Fibroblast of lung (primary cell): ENCODE data around the gene SYS1. TPM values are rescaled to one million over a fixed set of nuclear protein-coding genes. Genes with fewer than 3 reads are reported as not detected.
"Not testable (repeated sequence)": the region's sequence is repeated elsewhere in the genome, so short reads cannot be mapped to it uniquely, and the experiment has no call there.

Source experiments
- DNase-seq, 2 donors: peaks; one replicate each; pipeline versions ENCODE4 v3.0.0 to v3.0.0-alpha.2; 2010; ENCODE audit warnings: low read depth in 2 of 2
- H2AFZ ChIP-seq: 2 replicates; pipeline ENCODE4 v1.5.1; 2012; ENCODE audit warnings: low read length, control low read depth, inconsistent platforms
- H3K27ac ChIP-seq: 2 replicates; pipeline ENCODE4 v1.5.1; 2011; ENCODE audit warnings: low read length, control low read depth; ENCODE audit not compliant: insufficient read depth
- H3K27me3 ChIP-seq: 2 replicates; pipeline ENCODE4 v1.5.1; 2011; ENCODE audit warnings: mild to moderate bottlenecking, low read length; ENCODE audit not compliant: control insufficient read depth, insufficient read depth
- H3K36me3 ChIP-seq: 2 replicates; pipeline ENCODE4 v1.5.1; 2011; ENCODE audit warnings: low read length; ENCODE audit not compliant: control insufficient read depth, insufficient read depth
- H3K4me1 ChIP-seq: 2 replicates; pipeline ENCODE4 v1.5.1; 2011; ENCODE audit warnings: low read length; ENCODE audit not compliant: control insufficient read depth, insufficient read depth; ENCODE audit errors: extremely low read depth
- H3K4me2 ChIP-seq: 2 replicates; pipeline ENCODE4 v1.5.1; 2011; ENCODE audit warnings: low read length, control low read depth; ENCODE audit not compliant: insufficient read depth; ENCODE audit errors: extremely low read depth
- H3K4me3 ChIP-seq, 4 experiments: fragments of 200-600 bp in 1 of 4; sonication (generic) in 1 of 4; replicated peaks in 1 of 4; 2 replicates each; pipeline ENCODE4 v1.5.1; 2011 to 2016; ENCODE audit warnings: low read length in 4 of 4, low read depth in 3 of 4, mild to moderate bottlenecking in 3 of 4, control low read depth in 2 of 4, inconsistent platforms in 1 of 4, mixed read lengths in 1 of 4; ENCODE audit not compliant: insufficient read depth in 1 of 4; ENCODE audit errors: control extremely low read depth in 1 of 4
- H3K79me2 ChIP-seq: 2 replicates; pipeline ENCODE4 v1.5.1; 2012; ENCODE audit warnings: mild to moderate bottlenecking, low read length, inconsistent platforms; ENCODE audit not compliant: control insufficient read depth, insufficient read depth
- H3K9ac ChIP-seq: 2 replicates; pipeline ENCODE4 v1.5.1; 2011; ENCODE audit warnings: mild to moderate bottlenecking, low read length, control low read depth; ENCODE audit not compliant: insufficient read depth
- H3K9me3 ChIP-seq: 2 replicates; pipeline ENCODE4 v1.5.1; 2012; ENCODE audit warnings: low read depth, low read length; ENCODE audit not compliant: control insufficient read depth, insufficient read depth
- H4K20me1 ChIP-seq: 2 replicates; pipeline ENCODE4 v1.5.1; 2011; ENCODE audit warnings: low read length; ENCODE audit not compliant: control insufficient read depth, insufficient read depth; ENCODE audit errors: extremely low read depth
- CTCF ChIP-seq, 2 donors: IDR thresholded peaks in 1 of 2; conservative IDR thresholded peaks in 1 of 2; 1 replicate in 1 of 2; 2 replicates in 1 of 2; pipeline ENCODE4 v1.5.1; 2011 to 2012; ENCODE audit warnings: low read length in 2 of 2, control low read depth in 1 of 2, inconsistent platforms in 1 of 2, low read depth in 1 of 2, mild to moderate bottlenecking in 1 of 2
- EZH2 ChIP-seq: IDR thresholded peaks from 2 replicates; pipeline ENCODE4 v1.5.1; 2012; ENCODE audit warnings: low read length, control low read depth, mild to moderate bottlenecking; ENCODE audit errors: missing control alignments
- polyA plus RNA-seq, 2 donors: library from polyadenylated mRNA; depleted of rRNA in 1 of 2; stranded (reverse) in 1 of 2; unstranded in 1 of 2; fragments of >200 nt; gene quantifications; 2 replicates each; pipeline ENCODE4 v1.2.1, GENCODE V29; 2011 to 2012; ENCODE audit warnings: missing spikeins in 1 of 2
- total RNA-seq: library from RNA; depleted of rRNA; stranded (reverse); fragments of >200 nt; gene quantifications from 2 replicates; pipeline ENCODE4 v1.2.1, GENCODE V29; 2014

Gene SYS1
- total and polyA plus RNA-seq, 2 donors (not counting 1 experiment from before 2014, with no cell fraction given), result 20.5 to 23.4 TPM

- no peak overlapping the region for H2AFZ ChIP-seq
- peak overlapping the region; percentile 95 for H3K4me2 ChIP-seq
- H3K36me3 ChIP-seq, result peaks cover 2% of the 10 kb centered on the region
- peak overlapping the region; percentile 88 for H3K9ac ChIP-seq
- H3K79me2 ChIP-seq, result peaks cover 57% of the 10 kb centered on the region
- DNase-seq, result peak in 1 of 2 donors; percentile 18
- no peaks in the 10 kb centered on the region for H4K20me1 ChIP-seq
- no peak for TF ChIP-seq CTCF (conservative IDR thresholded peaks at IDR 0.05 in 1 of 2, IDR thresholded peaks at IDR 0.05 in 1 of 2; ENCODE audit: low read depth in 1 of 2, low read length in 2 of 2)
- TF ChIP-seq EZH2, result no peak
- peak overlapping the region; percentile 96 to 100 (median 98) for H3K4me3 ChIP-seq
- no peaks in the 10 kb centered on the region for H3K9me3 ChIP-seq
- peak overlapping the region; percentile 83 for H3K27ac ChIP-seq
- H3K27me3 ChIP-seq, result no peaks in the 10 kb centered on the region
- peaks cover 21% of the 10 kb centered on the region for H3K4me1 ChIP-seq
Observed at GRCh38 chr20:45347297-45347935, 15.5 kb upstream of the SYS1 start.

- Histone ChIP-seq H3K4me2 (peak within 1 kb of the TSS; percentile 95), H3K9me3 (no peaks in the 10 kb centered on the region), H2AFZ (no peak within 1 kb of the TSS), H3K79me2 (peaks cover 50% of the 10 kb centered on the region), H3K4me3 (peak within 1 kb of the TSS; percentile 96 to 100 (median 98)), H4K20me1 (no peaks in the 10 kb centered on the region), H3K36me3 (peaks cover 2% of the 10 kb centered on the region), H3K9ac (peak within 1 kb of the TSS; percentile 88), H3K27me3 (no peaks in the 10 kb centered on the region), H3K4me1 (peaks cover 14% of the 10 kb centered on the region), H3K27ac (peak within 1 kb of the TSS; percentile 83)
- peak; percentile 62 for DNase-seq
- TF ChIP-seq CTCF (conservative IDR thresholded peaks at IDR 0.05 in 1 of 2, IDR thresholded peaks at IDR 0.05 in 1 of 2; ENCODE audit: low read depth in 1 of 2, low read length in 2 of 2), result no peak
- TF ChIP-seq EZH2, result no peak
Observed at GRCh38 chr20:45347936-45348778, 14.8 kb upstream of the SYS1 start, which contains the start of gene SDC4. SDC4 (minus strand) TSS chr20:45348424; CDS start chr20:45348384, 40 bp downstream.

- Histone ChIP-seq H3K4me1 (peaks cover 8% of the 10 kb centered on the region), H3K4me3 (no peak overlapping the region), H3K9me3 (no peaks in the 10 kb centered on the region), H3K27me3 (no peaks in the 10 kb centered on the region), H3K9ac (no peak overlapping the region), H3K4me2 (no peak overlapping the region), H3K79me2 (peaks cover 30% of the 10 kb centered on the region), H3K36me3 (peaks cover 2% of the 10 kb centered on the region), H3K27ac (no peak overlapping the region), H2AFZ (no peak overlapping the region), H4K20me1 (no peaks in the 10 kb centered on the region)
- no peak for DNase-seq
- no peak for TF ChIP-seq CTCF (conservative IDR thresholded peaks at IDR 0.05 in 1 of 2, IDR thresholded peaks at IDR 0.05 in 1 of 2; ENCODE audit: low read depth in 1 of 2, low read length in 2 of 2)
- TF ChIP-seq EZH2, result no peak
Observed at GRCh38 chr20:45350217-45350616, 12.7 kb upstream of the SYS1 start.

- H3K4me3 ChIP-seq, H3K9ac ChIP-seq: not testable (repeated sequence)
- H3K79me2 ChIP-seq, result peaks cover 24% of the 10 kb centered on the region
Observed at GRCh38 chr20:45350795-45351194, 12.2 kb upstream of the SYS1 start.

More at GRCh38 chr20:45350795-45351194, 12.2 kb upstream of the SYS1 start:
- H3K36me3 ChIP-seq, H2AFZ ChIP-seq, H4K20me1 ChIP-seq, DNase-seq, H3K9me3 ChIP-seq, H3K27ac ChIP-seq, H3K4me2 ChIP-seq, H3K27me3 ChIP-seq: not testable (repeated sequence)
- peaks cover 10% of the 10 kb centered on the region for H3K4me1 ChIP-seq
